SJCRH30 (cell line): ENCODE measurements around the gene ANKDD1A. TPM values are rescaled to one million over a fixed set of nuclear protein-coding genes. Genes with fewer than 3 reads are reported as not detected.

Source experiments
- DNase-seq, 2 experiments: peaks; one replicate each; pipeline ENCODE4 v3.0.0-alpha.2; 2015 to 2020
- H3K27ac ChIP-seq: fragments of 250-450 bp; sonication (Bioruptor Pico); 2 replicates; pipeline ENCODE4 v1.5.1; 2020; ENCODE audit warnings: mild to moderate bottlenecking, moderate library complexity
- H3K27me3 ChIP-seq: fragments of 250-450 bp; sonication (Bioruptor Pico); 2 replicates; pipeline ENCODE4 v1.5.1; 2020; ENCODE audit warnings: mild to moderate bottlenecking, moderate library complexity
- H3K36me3 ChIP-seq: fragments of 250-450 bp; sonication (Bioruptor Pico); 2 replicates; pipeline ENCODE4 v1.5.1; 2020; ENCODE audit warnings: mild to moderate bottlenecking, moderate library complexity
- H3K4me1 ChIP-seq: fragments of 250-450 bp; sonication (Bioruptor Pico); 2 replicates; pipeline ENCODE4 v1.5.1; 2020; ENCODE audit warnings: mild to moderate bottlenecking, moderate library complexity
- H3K4me3 ChIP-seq: fragments of 250-450 bp; sonication (Bioruptor Pico); 2 replicates; pipeline ENCODE4 v1.5.1; 2020; ENCODE audit warnings: mild to moderate bottlenecking, moderate library complexity
- H3K9me3 ChIP-seq: fragments of 250-450 bp; sonication (Bioruptor Pico); replicated peaks from 2 replicates; pipeline ENCODE4 v1.5.1; 2020; ENCODE audit warnings: mild to moderate bottlenecking, moderate library complexity
- total RNA-seq: library from RNA; depleted of rRNA; stranded (reverse); fragments of >200 nt; shearing (Covaris generic); gene quantifications from 2 replicates; pipeline ENCODE4 v1.2.3, GENCODE V29; 2014; rRNA removed

The ANKDD1A gene
- total RNA-seq, 1 experiment from 2014 or later, result 5.0 TPM

- H3K4me1 ChIP-seq, result peaks cover 38% of the 10 kb centered on the region
- peak overlapping the region; percentile 14; the same call in 1 of the 2 replicates for H3K27ac ChIP-seq
- no peaks in the 10 kb centered on the region for H3K9me3 ChIP-seq
- no peak overlapping the region for H3K4me3 ChIP-seq
- no peaks in the 10 kb centered on the region for H3K36me3 ChIP-seq
- DNase-seq, result peak; percentile 80 to 83
- H3K27me3 ChIP-seq, result no peaks in the 10 kb centered on the region
These were observed 79.9 kb downstream of the ANKDD1A start for GRCh38 chr15:64991536-64992135.

GRCh38 chr15:64993290-64993689 is 81.6 kb downstream of the ANKDD1A start:
- H3K4me1 ChIP-seq, result peaks cover 23% of the 10 kb centered on the region
- H3K9me3 ChIP-seq, result no peaks in the 10 kb centered on the region
- no peak overlapping the region for H3K27ac ChIP-seq
- H3K4me3 ChIP-seq, result no peak overlapping the region
- H3K27me3 ChIP-seq, result no peaks in the 10 kb centered on the region
- DNase-seq, result no peak
- H3K36me3 ChIP-seq, result no peaks in the 10 kb centered on the region

GRCh38 chr15:64997066-64997465 is 85.4 kb downstream of the ANKDD1A start:
- Histone ChIP-seq H3K9me3 (no peaks in the 10 kb centered on the region), H3K4me3 (no peak overlapping the region), H3K4me1 (peaks cover 3% of the 10 kb centered on the region; the same call in 1 of the 2 replicates), H3K27ac (no peak overlapping the region), H3K36me3 (no peaks in the 10 kb centered on the region), H3K27me3 (no peaks in the 10 kb centered on the region)
- DNase-seq, result no peak

DNA sequence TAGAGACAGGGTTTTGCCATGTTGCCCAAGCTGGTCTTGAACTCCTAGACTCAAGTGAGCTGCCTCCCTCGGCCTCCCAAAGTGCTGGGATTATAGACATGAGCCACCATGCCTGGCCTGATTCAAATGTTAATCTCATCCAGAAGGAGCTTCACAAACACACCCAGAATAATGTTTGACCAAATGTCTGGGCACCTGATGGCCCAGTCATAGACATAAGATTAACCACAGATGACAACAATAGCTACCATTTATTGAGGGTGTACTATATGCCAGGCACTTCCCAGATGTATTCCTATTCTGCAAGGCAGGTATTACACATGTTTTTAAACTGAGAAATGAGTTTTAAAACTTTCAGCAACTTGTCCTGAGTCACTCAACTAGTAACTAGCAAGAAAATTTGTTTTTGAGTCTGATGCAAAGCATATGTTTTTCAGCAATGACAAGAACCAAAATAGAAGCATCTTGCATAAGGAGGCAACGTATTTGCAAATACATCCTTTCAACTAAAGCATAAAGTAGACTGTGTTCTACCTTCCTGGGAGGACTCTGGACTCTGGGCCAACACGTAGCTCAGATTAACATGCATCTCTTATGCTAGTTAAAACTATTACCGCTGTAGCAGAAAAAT is 86.2 kb downstream of the ANKDD1A start:
- Histone ChIP-seq H3K9me3 (no peaks in the 10 kb centered on the region), H3K4me3 (no peak overlapping the region), H3K27ac (no peak overlapping the region), H3K36me3 (peaks cover 4% of the 10 kb centered on the region; the same call in 1 of the 2 replicates), H3K27me3 (no peaks in the 10 kb centered on the region), H3K4me1 (no peaks in the 10 kb centered on the region)
- DNase-seq, result no peak

- DNase-seq, result no peak
These were observed 93.3 kb downstream of the ANKDD1A start for GRCh38 chr15:65004993-65005392.

GRCh38 chr15:65006876-65007275 is 95.2 kb downstream of the ANKDD1A start:
- H3K36me3 ChIP-seq, result peaks cover 19% of the 10 kb centered on the region
- no peaks in the 10 kb centered on the region for H3K4me1 ChIP-seq
- DNase-seq, result no peak
- H3K27ac ChIP-seq, result no peak overlapping the region
- H3K9me3 ChIP-seq, result no peaks in the 10 kb centered on the region; the same call in 1 of the 2 replicates
- no peaks in the 10 kb centered on the region for H3K27me3 ChIP-seq
- no peak overlapping the region for H3K4me3 ChIP-seq

More at GRCh38 chr15:65004993-65005392, 93.3 kb downstream of the ANKDD1A start:
- Histone ChIP-seq H3K4me1 (no peaks in the 10 kb centered on the region), H3K4me3 (no peak overlapping the region), H3K36me3 (peaks cover 16% of the 10 kb centered on the region), H3K27ac (no peak overlapping the region), H3K9me3 (no peaks in the 10 kb centered on the region; the same call in 1 of the 2 replicates), H3K27me3 (no peaks in the 10 kb centered on the region)

Other genes starting within 250 kb of the ANKDD1A start
- 0.06 and 0.08 TPM in 2 replicates for gene RBPMS2, start 136.3 kb upstream of the ANKDD1A start, total RNA-seq
- gene PIF1, start 86.3 kb upstream of the ANKDD1A start, total RNA-seq, result 21.6 and 22.3 TPM in 2 replicates
- gene PLEKHO2, start 70.0 kb upstream of the ANKDD1A start, total RNA-seq, result 26.7 and 28.5 TPM in 2 replicates
- 79.9 and 88.6 TPM in 2 replicates for gene SPG21, start 78.0 kb downstream of the ANKDD1A start, total RNA-seq
- gene MTFMT, start 117.7 kb downstream of the ANKDD1A start, total RNA-seq, result 16.6 and 21.9 TPM in 2 replicates
- 0.36 TPM in 1 of 2 replicates, not detected in the other for gene SLC51B, start 133.5 kb downstream of the ANKDD1A start, total RNA-seq
- gene RASL12, start 156.1 kb downstream of the ANKDD1A start, total RNA-seq, result 0.08 TPM in 1 of 2 replicates, not detected in the other
- 0.08 and 0.15 TPM in 2 replicates for gene KBTBD13, start 164.8 kb downstream of the ANKDD1A start, total RNA-seq
- gene UBAP1L, start 203.3 kb downstream of the ANKDD1A start, total RNA-seq, result 0.59 and 0.73 TPM in 2 replicates
- gene PDCD7, start 221.9 kb downstream of the ANKDD1A start, total RNA-seq, result 22.8 and 25.4 TPM in 2 replicates